Measurements from ENCODE around the gene LDLRAD4.

Gene LDLRAD4

DNA sequence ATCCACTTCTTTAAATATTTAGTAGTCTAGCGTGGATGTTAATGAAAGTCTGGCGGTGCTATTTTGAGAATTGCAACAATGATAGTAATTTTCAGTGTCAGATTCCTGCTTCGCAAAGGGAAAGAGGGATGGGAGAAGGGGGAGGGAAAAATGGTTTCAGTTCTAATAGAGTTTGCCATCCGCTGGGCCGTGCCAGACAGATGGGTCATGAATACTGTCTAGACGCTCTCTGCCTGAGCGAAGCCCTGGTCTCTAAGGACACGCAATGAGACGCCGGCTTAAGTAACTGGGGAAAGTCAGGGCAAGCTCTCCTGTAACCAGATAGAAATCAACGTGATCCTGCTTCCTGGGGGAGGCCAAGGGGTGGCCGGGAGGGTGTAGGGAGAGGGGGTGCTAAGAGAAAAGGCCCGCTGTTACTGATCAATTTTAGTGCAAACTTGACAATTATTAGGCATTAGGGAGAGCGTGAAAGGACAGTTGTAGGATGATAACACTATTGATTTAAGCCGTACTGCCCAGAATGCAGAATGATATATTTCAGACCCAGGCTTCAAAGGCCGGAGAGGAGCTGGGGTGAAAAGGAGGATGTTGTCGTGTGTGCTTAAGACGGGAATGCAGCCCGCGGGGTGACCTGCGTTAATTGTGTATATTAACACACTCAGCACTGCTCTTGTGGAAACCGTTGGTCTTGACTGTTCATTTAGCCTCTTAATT, 229.2 kb downstream of the LDLRAD4 start:
- no peak for DNase-seq (ENCODE audit: low read depth)

GRCh38 chr18:13448335-13448795, 229.8 kb downstream of the LDLRAD4 start:
- DNase-seq (ENCODE audit: low read depth) = no peak

- no peak for DNase-seq (ENCODE audit: low read depth)
These were observed 231.1 kb downstream of the LDLRAD4 start for GRCh38 chr18:13449651-13450050.

DNA sequence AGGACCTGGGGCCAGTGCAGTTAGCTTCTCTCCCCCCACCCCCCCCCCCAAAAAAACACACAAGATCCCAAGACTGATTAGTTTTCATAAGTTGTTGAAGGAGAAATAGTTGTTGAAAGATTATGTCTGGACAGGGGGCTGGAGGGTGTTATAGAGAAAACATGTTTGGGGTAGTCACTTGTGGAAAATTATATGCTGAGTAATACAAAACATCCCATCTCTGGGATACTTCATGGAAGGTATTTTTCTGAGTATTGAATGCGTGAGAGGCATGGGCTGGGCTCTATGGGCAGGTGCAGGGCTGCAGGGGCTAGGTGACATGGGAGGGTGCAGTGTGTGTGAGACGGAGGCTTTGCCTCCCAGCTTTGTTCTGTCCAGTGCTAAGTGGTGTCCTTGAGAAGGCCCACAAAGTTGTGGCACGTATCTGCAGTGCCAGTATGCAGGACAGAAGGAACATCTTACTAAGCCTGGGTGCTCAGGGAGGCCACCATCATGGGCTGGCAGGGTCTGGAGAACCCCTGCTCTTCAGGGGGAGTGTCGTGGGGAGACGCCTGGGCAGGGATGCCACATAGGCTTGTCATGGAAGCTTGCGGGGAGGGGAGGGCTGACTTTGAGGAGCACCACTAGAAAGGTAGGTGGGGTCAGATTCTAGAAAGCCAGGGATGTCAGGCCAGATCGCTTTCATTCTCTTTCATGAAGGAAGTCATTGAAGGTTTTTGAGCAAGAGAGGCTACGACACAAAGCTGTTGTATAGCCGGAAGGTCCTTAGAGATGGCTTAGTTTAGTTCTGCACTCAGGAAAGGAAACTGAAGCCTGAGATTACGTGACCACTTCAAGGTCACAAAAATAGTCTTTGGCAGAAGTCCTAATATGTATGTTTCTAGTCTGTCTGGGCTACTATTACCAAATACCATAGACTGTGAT, 232.0 kb downstream of the LDLRAD4 start:
- DNase-seq (ENCODE audit: low read depth) = no peak

DNA sequence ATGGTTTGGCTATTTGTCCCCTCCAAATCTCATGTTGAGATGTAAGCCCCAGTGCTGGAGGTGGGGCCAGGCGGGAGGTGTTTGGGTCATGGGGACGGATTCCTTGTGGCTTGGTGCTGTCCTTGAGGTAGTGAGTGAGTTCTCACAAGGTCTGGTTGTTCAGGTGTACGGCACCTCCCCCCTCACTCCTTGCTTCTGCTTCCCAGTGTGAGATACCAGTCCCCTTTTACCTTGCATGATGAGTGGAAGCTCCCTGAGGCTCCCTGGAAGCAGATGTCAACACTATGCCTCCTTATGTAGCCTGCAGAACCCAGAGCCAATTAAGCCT, 232.6 kb downstream of the LDLRAD4 start:
- no peak for DNase-seq (ENCODE audit: low read depth)

DNA sequence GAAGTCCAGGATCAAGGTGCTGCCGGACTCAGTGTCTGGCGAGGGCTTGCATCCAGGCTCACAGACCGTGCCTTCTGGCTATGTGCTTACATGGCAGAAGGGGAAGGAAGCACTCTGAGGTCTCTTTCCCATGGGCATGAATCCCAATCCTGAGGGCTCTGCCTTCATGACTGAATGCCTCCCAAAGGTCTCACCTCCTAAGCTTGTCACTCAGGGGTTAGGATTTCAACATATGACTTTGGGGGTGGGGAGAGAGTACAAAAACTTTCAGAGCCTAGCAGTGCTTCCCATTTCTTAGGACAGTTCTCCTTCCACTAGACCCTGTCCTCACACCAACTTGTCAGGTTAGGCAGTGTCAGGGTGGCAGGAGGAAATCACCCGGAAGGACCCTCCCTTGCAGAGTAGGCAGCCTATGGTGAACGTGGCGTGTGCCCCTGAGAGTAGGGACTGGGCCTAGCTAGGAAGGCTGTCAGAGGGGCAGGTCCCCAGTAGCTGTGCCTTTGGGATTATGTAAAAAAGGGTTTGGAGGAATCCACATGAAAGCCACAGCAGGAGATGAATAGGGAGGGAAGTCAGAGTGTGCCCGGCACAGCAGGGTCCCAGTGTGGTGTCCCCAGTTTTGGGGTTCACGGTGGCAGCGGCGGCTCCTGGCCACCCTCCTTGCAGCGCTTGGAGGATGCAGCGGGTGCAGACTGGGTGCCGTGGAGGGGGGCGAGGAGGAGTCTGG, 233.3 kb downstream of the LDLRAD4 start:
- no peak for DNase-seq (ENCODE audit: low read depth)

GRCh38 chr18:13452388-13452811, 233.8 kb downstream of the LDLRAD4 start:
- no peak for DNase-seq (ENCODE audit: low read depth)

GRCh38 chr18:13452871-13453680, 234.5 kb downstream of the LDLRAD4 start:
- DNase-seq (ENCODE audit: low read depth) = no peak

GRCh38 chr18:13453714-13454113, 235.2 kb downstream of the LDLRAD4 start:
- no peak for DNase-seq (ENCODE audit: low read depth)

GRCh38 chr18:13454363-13455150, 236.0 kb downstream of the LDLRAD4 start:
- DNase-seq (ENCODE audit: low read depth) = no peak

GRCh38 chr18:13455471-13455870, 236.9 kb downstream of the LDLRAD4 start:
- no peak for DNase-seq (ENCODE audit: low read depth)

DNA sequence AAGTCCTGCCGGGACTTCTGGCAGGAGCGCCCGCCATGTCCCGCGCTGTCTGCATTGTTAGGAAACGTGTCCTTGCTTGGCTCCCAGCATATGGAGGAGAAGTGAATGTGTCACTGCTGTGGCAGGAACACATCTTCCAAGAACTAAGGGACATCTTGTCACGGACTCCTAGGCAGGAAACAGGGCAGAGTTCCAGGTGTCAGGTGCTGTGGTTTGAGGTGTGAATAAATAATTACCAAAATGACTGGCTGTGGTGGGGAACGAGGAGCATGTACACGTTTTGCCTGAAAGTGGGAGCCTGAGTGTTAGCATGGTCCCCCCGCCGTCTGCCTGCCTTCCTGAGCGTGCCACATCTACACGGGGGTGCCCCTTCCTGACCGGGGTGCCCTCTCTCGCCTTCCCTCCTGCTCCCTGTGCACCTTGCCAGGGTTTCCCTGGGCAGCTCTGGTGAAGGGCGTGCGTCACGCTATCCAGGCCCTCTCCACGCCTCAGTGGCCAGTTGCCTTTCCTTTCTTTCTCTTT, 237.5 kb downstream of the LDLRAD4 start:
- DNase-seq (ENCODE audit: low read depth) = peak; percentile 37

DNA sequence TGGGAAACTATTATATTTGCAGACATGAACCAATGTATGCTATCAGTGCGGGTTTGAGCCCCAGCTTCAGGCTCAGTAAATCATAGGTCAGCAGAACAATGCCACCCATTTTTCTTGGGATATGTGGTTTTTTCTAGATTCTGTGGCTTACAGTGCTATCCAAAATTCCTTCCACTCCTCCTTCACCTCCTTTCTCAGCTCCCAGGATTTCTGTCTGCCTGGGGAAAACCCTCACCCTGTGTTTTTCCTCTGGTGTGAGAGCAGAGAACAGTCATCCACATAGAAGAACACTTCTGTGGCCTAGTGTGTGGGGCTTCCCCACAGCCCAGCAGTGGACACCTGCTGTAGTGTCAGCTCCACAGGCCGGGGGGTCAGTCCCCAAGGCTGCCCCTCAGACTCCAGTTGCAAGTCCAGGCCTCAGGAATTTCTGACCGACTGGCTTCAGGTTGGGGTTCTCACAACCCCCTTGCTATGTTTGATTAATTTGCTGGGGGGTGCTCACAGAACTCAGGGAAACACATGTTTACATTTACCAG, 238.2 kb downstream of the LDLRAD4 start:
- DNase-seq (ENCODE audit: low read depth) = no peak

- DNase-seq (ENCODE audit: low read depth) = no peak
These were observed 238.8 kb downstream of the LDLRAD4 start for GRCh38 chr18:13457327-13457726.

DNA sequence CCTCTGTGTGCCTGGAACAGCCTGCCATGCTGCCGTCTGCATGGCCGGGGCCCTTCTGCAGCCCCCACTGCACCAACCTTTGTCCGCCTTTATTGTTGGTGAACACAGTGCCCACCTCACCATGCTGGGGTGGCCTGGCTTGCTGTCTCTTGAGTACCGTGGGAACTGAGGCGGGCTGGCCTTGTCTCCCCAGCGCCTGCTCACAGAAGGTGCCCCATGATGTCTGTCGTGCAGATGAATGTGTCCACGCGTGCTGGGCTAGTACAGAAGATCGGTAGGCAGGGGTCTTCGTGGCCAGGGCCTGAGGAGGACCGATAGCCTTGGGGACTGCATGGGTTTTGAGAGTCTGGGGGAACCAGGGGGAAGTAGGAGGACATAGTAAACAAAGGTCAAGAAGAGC, 242.4 kb downstream of the LDLRAD4 start:
- DNase-seq (ENCODE audit: low read depth) = no peak

DNA sequence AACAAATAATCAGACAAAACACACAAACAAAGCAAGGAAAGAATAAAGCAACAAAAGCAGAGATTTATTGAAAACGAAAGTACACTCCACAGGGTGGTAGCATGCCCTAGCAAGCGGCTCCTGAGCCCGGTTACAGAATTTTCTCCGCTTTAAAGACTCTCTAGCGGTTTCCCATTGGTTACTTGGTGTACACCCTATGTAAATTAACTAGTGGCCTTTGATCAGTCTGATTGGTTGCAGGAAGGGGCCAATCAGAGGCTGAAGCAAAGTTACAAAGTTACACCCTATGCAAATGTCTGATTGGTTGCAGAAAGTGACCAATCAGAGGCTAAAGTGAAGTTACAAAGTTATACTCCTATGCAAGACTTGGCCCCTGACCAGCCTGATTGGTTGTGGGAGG, 242.9 kb downstream of the LDLRAD4 start:
- DNase-seq (ENCODE audit: low read depth) = no peak

DNA sequence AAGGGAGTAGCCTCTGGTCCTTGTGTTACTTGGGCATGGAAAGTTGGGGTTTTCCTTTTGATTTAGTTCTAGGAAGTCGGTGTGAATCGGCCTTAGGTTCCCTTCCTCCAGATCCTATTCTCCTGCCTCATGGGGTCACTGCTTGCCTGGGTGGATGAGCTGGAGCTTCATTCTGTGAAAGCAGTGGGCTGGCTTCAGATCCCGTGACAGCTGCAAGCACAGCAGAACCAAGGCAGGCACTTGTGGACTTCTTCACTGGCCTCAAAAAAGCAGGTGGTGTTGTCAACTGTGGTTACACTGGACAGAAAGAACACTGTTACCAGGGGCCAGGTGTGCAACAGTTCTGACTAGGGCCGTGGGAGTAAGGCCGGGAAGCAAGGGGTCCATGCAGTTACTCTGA, 243.4 kb downstream of the LDLRAD4 start:
- no peak for DNase-seq (ENCODE audit: low read depth)

- no peak for DNase-seq (ENCODE audit: low read depth)
These were observed 244.1 kb downstream of the LDLRAD4 start for GRCh38 chr18:13462686-13463085.

GRCh38 chr18:13463526-13464210, 245.1 kb downstream of the LDLRAD4 start:
- DNase-seq (ENCODE audit: low read depth) = peak; percentile 10
